HG03108 (cell line): ENCODE measurements around the gene RNF113A.
"Not testable (repeated sequence)": the region's sequence is repeated elsewhere in the genome, so short reads cannot be mapped to it uniquely, and the experiment has no call there.

Experiments
- ATAC-seq: cut with Tn5 transposase; IDR thresholded peaks from one replicate; pipeline ENCODE4 v1.9.1; 2021; ENCODE audit warnings: moderate library complexity; ENCODE audit not compliant: unreplicated experiment

Gene RNF113A

GRCh38 chrX:119852382-119853353 lies 18.9 kb downstream of the RNF113A start, which contains the start of gene UPF3B:
UPF3B (minus strand) TSS chrX:119852963; CDS start chrX:119852928, 35 bp downstream.
- peak; percentile 98 for ATAC-seq

GRCh38 chrX:119833905-119834304 lies 37.6 kb downstream of the RNF113A start:
- ATAC-seq, result peak; percentile 83

- ATAC-seq, result no peak
These were observed 43.1 kb downstream of the RNF113A start for GRCh38 chrX:119828446-119828845.

GRCh38 chrX:119826399-119826959 lies 45.1 kb downstream of the RNF113A start:
- no peak for ATAC-seq

- not testable (repeated sequence) for ATAC-seq
These were observed 47.3 kb downstream of the RNF113A start for GRCh38 chrX:119824221-119824620.

- peak; percentile 95 for ATAC-seq
These were observed 49.8 kb downstream of the RNF113A start for GRCh38 chrX:119821703-119822102.
